Measurements from ENCODE around the gene KLHL12. TPM values are rescaled to one million over a fixed set of nuclear protein-coding genes. Genes with fewer than 3 reads are reported as not detected.

Gene KLHL12
- total RNA-seq, 1 donor from 2014 or later, result 30.5 TPM

GRCh38 chr1:202890392-202890791 lies 36.6 kb downstream of the KLHL12 start:
- Mint-ChIP-seq H3K36me3 (ENCODE audit: low read depth) (peaks cover 36% of the 10 kb centered on the region), H3K4me1 (peaks cover 18% of the 10 kb centered on the region), H3K9me3 (no peaks in the 10 kb centered on the region), H3K27ac (no peak overlapping the region), H3K4me3 (no peak overlapping the region), H3K27me3 (peaks cover 2% of the 10 kb centered on the region)
- intact Hi-C loops (cut with micrococcal nuclease), result no loop called here
- DNase-seq, result no peak

GRCh38 chr1:202888531-202889360 lies 38.3 kb downstream of the KLHL12 start, which contains the start of gene RABIF:
Gene RABIF (minus strand): TSS chr1:202889149. CDS start chr1:202889098, 51 bp downstream.
- intact Hi-C loops (cut with micrococcal nuclease), result loop anchor here (1.0 to 5.0 kb wide), 5 partner anchors 39 to 541 kb away; partner anchors contain the start of genes KLHL12, PCAT6 and PPP1R12B
- Mint-ChIP-seq H3K36me3 (ENCODE audit: low read depth) (peaks cover 26% of the 10 kb centered on the region), H3K27me3 (peaks cover 2% of the 10 kb centered on the region), H3K4me3 (peak within 1 kb of the TSS; percentile 93), H3K4me1 (peaks cover 20% of the 10 kb centered on the region), H3K27ac (peak within 1 kb of the TSS; percentile 98), H3K9me3 (no peaks in the 10 kb centered on the region)
- peak; percentile 99 for DNase-seq

- peaks cover 24% of the 10 kb centered on the region for H3K4me1 Mint-ChIP-seq
- intact Hi-C loops (cut with micrococcal nuclease), result loop anchor here (2.0 to 5.0 kb wide), 3 partner anchors 81 to 541 kb away; partner anchors contain the start of gene PPP1R12B
- peaks cover 2% of the 10 kb centered on the region for H3K27me3 Mint-ChIP-seq
- peaks cover 22% of the 10 kb centered on the region for H3K36me3 Mint-ChIP-seq (ENCODE audit: low read depth)
- H3K4me3 Mint-ChIP-seq, result peak overlapping the region; percentile 92
- H3K9me3 Mint-ChIP-seq, result no peaks in the 10 kb centered on the region
- no peak for DNase-seq
- peak overlapping the region; percentile 92 for H3K27ac Mint-ChIP-seq
These were observed 38.9 kb downstream of the KLHL12 start for GRCh38 chr1:202888221-202888530.

- no peak for DNase-seq
- H3K27ac Mint-ChIP-seq, result no peak overlapping the region
- no peaks in the 10 kb centered on the region for H3K27me3 Mint-ChIP-seq
- H3K9me3 Mint-ChIP-seq, result no peaks in the 10 kb centered on the region
- H3K36me3 Mint-ChIP-seq (ENCODE audit: low read depth), result peaks cover 17% of the 10 kb centered on the region
- no peak overlapping the region for H3K4me3 Mint-ChIP-seq
- H3K4me1 Mint-ChIP-seq, result peaks cover 15% of the 10 kb centered on the region
- intact Hi-C loops (cut with micrococcal nuclease), result no loop called here
These were observed 46.0 kb downstream of the KLHL12 start for GRCh38 chr1:202880961-202881460.

GRCh38 chr1:202880062-202880461 lies 47.0 kb downstream of the KLHL12 start:
- H3K36me3 Mint-ChIP-seq (ENCODE audit: low read depth), result peaks cover 17% of the 10 kb centered on the region
- intact Hi-C loops (cut with micrococcal nuclease), result no loop called here
- H3K9me3 Mint-ChIP-seq, result no peaks in the 10 kb centered on the region
- no peak overlapping the region for H3K4me3 Mint-ChIP-seq
- H3K27me3 Mint-ChIP-seq, result no peaks in the 10 kb centered on the region
- H3K4me1 Mint-ChIP-seq, result peaks cover 13% of the 10 kb centered on the region
- H3K27ac Mint-ChIP-seq, result no peak overlapping the region
- DNase-seq, result no peak

GRCh38 chr1:202879128-202879527 lies 47.9 kb downstream of the KLHL12 start:
- DNase-seq, result no peak
- H3K9me3 Mint-ChIP-seq, result no peaks in the 10 kb centered on the region
- peaks cover 13% of the 10 kb centered on the region for H3K4me1 Mint-ChIP-seq
- intact Hi-C loops (cut with micrococcal nuclease), result no loop called here
- peaks cover 17% of the 10 kb centered on the region for H3K36me3 Mint-ChIP-seq (ENCODE audit: low read depth)
- no peak overlapping the region for H3K27ac Mint-ChIP-seq
- no peak overlapping the region for H3K4me3 Mint-ChIP-seq
- no peaks in the 10 kb centered on the region for H3K27me3 Mint-ChIP-seq

GRCh38 chr1:202873026-202873425 lies 54.0 kb downstream of the KLHL12 start:
- Mint-ChIP-seq H3K9me3 (no peaks in the 10 kb centered on the region), H3K4me3 (no peak overlapping the region), H3K27ac (no peak overlapping the region), H3K4me1 (peaks cover 2% of the 10 kb centered on the region), H3K36me3 (ENCODE audit: low read depth) (no peaks in the 10 kb centered on the region), H3K27me3 (no peaks in the 10 kb centered on the region)
- intact Hi-C loops (cut with micrococcal nuclease), result no loop called here
- DNase-seq, result no peak

- no peak for DNase-seq
- no peaks in the 10 kb centered on the region for H3K4me1 Mint-ChIP-seq
- H3K27me3 Mint-ChIP-seq, result peaks cover 2% of the 10 kb centered on the region
- H3K27ac Mint-ChIP-seq, result no peak overlapping the region
- intact Hi-C loops (cut with micrococcal nuclease), result no loop called here
- H3K9me3 Mint-ChIP-seq, result no peaks in the 10 kb centered on the region
- no peaks in the 10 kb centered on the region for H3K36me3 Mint-ChIP-seq (ENCODE audit: low read depth)
- H3K4me3 Mint-ChIP-seq, result no peak overlapping the region
These were observed 55.7 kb downstream of the KLHL12 start for GRCh38 chr1:202871367-202871766.

- DNase-seq, result no peak
- intact Hi-C loops (cut with micrococcal nuclease), result loop anchor here (5.0 kb wide), 1 partner anchor 144 kb away; the partner anchor contains the start of gene TMEM183A
- no peaks in the 10 kb centered on the region for H3K9me3 Mint-ChIP-seq
- H3K4me3 Mint-ChIP-seq, result no peak overlapping the region
- no peaks in the 10 kb centered on the region for H3K36me3 Mint-ChIP-seq (ENCODE audit: low read depth)
- peaks cover 13% of the 10 kb centered on the region for H3K4me1 Mint-ChIP-seq
- peaks cover 68% of the 10 kb centered on the region for H3K27me3 Mint-ChIP-seq
- no peak overlapping the region for H3K27ac Mint-ChIP-seq
These were observed 64.1 kb downstream of the KLHL12 start for GRCh38 chr1:202862679-202863560.

- no peaks in the 10 kb centered on the region for H3K36me3 Mint-ChIP-seq (ENCODE audit: low read depth)
- no peaks in the 10 kb centered on the region for H3K9me3 Mint-ChIP-seq
- peaks cover 13% of the 10 kb centered on the region for H3K4me1 Mint-ChIP-seq
- DNase-seq, result peak; percentile 86
- H3K27me3 Mint-ChIP-seq, result peaks cover 68% of the 10 kb centered on the region
- H3K27ac Mint-ChIP-seq, result no peak overlapping the region
- peak overlapping the region; percentile 87 for H3K4me3 Mint-ChIP-seq
- intact Hi-C loops (cut with micrococcal nuclease), result loop anchor here (5.0 kb wide), 1 partner anchor 146 kb away; the partner anchor contains the start of gene TMEM183A
These were observed 65.5 kb downstream of the KLHL12 start for GRCh38 chr1:202861420-202862132.

- Mint-ChIP-seq H3K4me1 (peaks cover 13% of the 10 kb centered on the region), H3K27ac (no peak overlapping the region), H3K36me3 (ENCODE audit: low read depth) (no peaks in the 10 kb centered on the region), H3K9me3 (no peaks in the 10 kb centered on the region), H3K27me3 (peaks cover 63% of the 10 kb centered on the region), H3K4me3 (peak overlapping the region; percentile 87)
- peak; percentile 78 for DNase-seq
- intact Hi-C loops (cut with micrococcal nuclease), result loop anchor here (5.0 kb wide), 1 partner anchor 146 kb away; the partner anchor contains the start of gene TMEM183A
These were observed 66.2 kb downstream of the KLHL12 start for GRCh38 chr1:202860744-202861419.

- DNase-seq, result no peak
- no peaks in the 10 kb centered on the region for H3K36me3 Mint-ChIP-seq (ENCODE audit: low read depth)
- H3K4me1 Mint-ChIP-seq, result peaks cover 13% of the 10 kb centered on the region
- intact Hi-C loops (cut with micrococcal nuclease), result no loop called here
- peaks cover 43% of the 10 kb centered on the region for H3K27me3 Mint-ChIP-seq
- no peaks in the 10 kb centered on the region for H3K9me3 Mint-ChIP-seq
- no peak overlapping the region for H3K27ac Mint-ChIP-seq
- no peak overlapping the region for H3K4me3 Mint-ChIP-seq
These were observed 68.1 kb downstream of the KLHL12 start for GRCh38 chr1:202858789-202859414.
